ENCODE data around the gene FZD7.

Gene FZD7

GRCh38 chr2:202069170-202070067 lies 35.8 kb downstream of the FZD7 start:
- peak in 1 of 2 donors; percentile 8 for DNase-seq

- DNase-seq, result no peak
Measured at GRCh38 chr2:202071107-202071506, 37.5 kb downstream of the FZD7 start.

- DNase-seq, result peak in 1 of 2 donors; percentile 24
Measured at GRCh38 chr2:202072226-202072625, 38.6 kb downstream of the FZD7 start.

GRCh38 chr2:202072737-202073401 lies 39.2 kb downstream of the FZD7 start, which contains the start of gene KIAA2012:
Gene KIAA2012, plus strand, starts transcription at chr2:202073255. Its CDS starts 373 bp downstream, at chr2:202073628.
- no peak for DNase-seq

- no peak for DNase-seq
Measured at GRCh38 chr2:202074324-202074723, 40.7 kb downstream of the FZD7 start.

GRCh38 chr2:202079310-202079709 lies 45.7 kb downstream of the FZD7 start:
- DNase-seq, result no peak

- no peak for DNase-seq
Measured at GRCh38 chr2:202084265-202084664, 50.6 kb downstream of the FZD7 start.
